Measurements from ENCODE around the gene ARSG.

DNA sequence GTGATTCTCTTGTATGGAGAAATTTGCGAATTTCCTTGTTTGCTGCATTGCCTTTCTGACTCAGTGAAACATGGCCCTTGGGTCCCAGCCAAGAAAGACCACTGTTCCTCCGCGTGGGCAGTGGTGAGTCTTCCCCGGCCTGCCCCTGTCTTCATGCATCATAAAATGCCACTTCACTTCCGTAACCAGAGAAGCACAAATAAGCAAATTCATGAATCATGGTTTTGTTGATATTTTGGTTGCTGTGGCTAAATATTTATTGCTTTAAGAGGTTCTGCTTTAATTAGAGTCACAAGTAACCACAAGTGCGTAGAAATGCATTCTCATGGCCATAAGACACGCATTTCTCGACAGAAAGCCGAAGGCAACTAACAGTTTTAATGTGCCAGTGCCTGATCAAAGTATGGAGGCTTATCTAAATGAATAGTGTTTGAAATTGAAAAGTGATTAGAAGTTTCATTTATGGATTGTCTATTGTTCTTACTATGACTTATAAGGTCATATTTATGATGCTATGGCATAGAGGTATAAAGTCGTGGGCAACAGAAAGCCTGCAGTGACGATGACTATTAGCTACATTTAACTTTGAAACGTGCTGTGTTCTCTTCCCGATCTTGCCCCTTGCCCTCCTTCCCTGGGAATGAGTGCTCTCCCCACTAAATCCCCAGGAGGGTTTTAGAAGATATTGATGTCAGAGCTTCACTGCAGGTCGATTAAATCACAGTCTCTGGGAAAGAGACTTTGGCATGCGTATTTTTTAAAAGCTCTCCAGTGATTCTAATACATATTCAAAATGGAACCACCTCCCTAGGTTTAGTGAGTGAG is 90.0 kb downstream of the ARSG start:
- no peak for TF ChIP-seq POLR2A (IDR thresholded peaks at IDR 0.05; ENCODE audit: low read length)
- TF ChIP-seq GATA1 (IDR thresholded peaks at IDR 0.05; ENCODE audit: low read depth, low read length): no peak
